GM23338 (cell line): Measurements from ENCODE around the gene TRAPPC14. TPM values are rescaled to one million over a fixed set of nuclear protein-coding genes. Genes with fewer than 3 reads are reported as not detected.

Experiments used
- ATAC-seq: fragments of 200-7000 bp; cut with Tn5 transposase; 3 replicates; pipeline ENCODE4 v1.9.1; 2020
- DNase-seq: peaks from one replicate; pipeline ENCODE4 v3.0.0-alpha.2; 2015; ENCODE audit warnings: low spot score
- H2AFZ ChIP-seq: fragments of 200-600 bp; sonication (generic); 2 replicates; pipeline ENCODE4 v1.8.0; 2016; ENCODE audit warnings: antibody characterized with exemption, mild to moderate bottlenecking, moderate library complexity
- H3F3A ChIP-seq: fragments of 200-600 bp; sonication (generic); replicated peaks from 2 replicates; pipeline ENCODE4 v1.8.0; 2017; ENCODE audit warnings: antibody characterized with exemption, mixed run types, low read depth
- H3K27ac ChIP-seq: fragments of 200-600 bp; sonication (generic); 2 replicates; pipeline ENCODE4 v1.6.1; 2016; ENCODE audit warnings: low read depth
- H3K27me3 ChIP-seq: fragments of 200-600 bp; sonication (generic); 2 replicates; pipeline ENCODE4 v1.8.0; 2016; ENCODE audit warnings: mild to moderate bottlenecking, mixed run types, moderate library complexity; ENCODE audit not compliant: insufficient read depth
- H3K36me3 ChIP-seq: fragments of 200-600 bp; sonication (generic); 2 replicates; pipeline ENCODE4 v1.8.0; 2016; ENCODE audit warnings: mild to moderate bottlenecking; ENCODE audit not compliant: insufficient read depth
- H3K4me1 ChIP-seq: fragments of 200-600 bp; sonication (generic); 2 replicates; pipeline ENCODE4 v1.8.0; 2016; ENCODE audit warnings: mild to moderate bottlenecking, moderate library complexity; ENCODE audit not compliant: insufficient read depth
- H3K4me2 ChIP-seq: fragments of 200-600 bp; sonication (generic); 2 replicates; pipeline ENCODE4 v1.7.1; 2017; ENCODE audit warnings: mixed run types
- H3K4me3 ChIP-seq: fragments of 200-600 bp; sonication (generic); 2 replicates; pipeline ENCODE4 v1.6.1; 2016; ENCODE audit warnings: mixed run types
- H3K79me2 ChIP-seq: fragments of 200-600 bp; sonication (generic); replicated peaks from 2 replicates; pipeline ENCODE4 v1.8.0; 2017; ENCODE audit warnings: mild to moderate bottlenecking; ENCODE audit not compliant: insufficient read depth
- H3K9me2 ChIP-seq: fragments of 200-600 bp; sonication (generic); 2 replicates; pipeline ENCODE4 v1.8.0; 2017; ENCODE audit not compliant: insufficient read depth
- H4K20me1 ChIP-seq: fragments of 200-600 bp; sonication (generic); replicated peaks from 2 replicates; pipeline ENCODE4 v1.8.0; 2017; ENCODE audit warnings: mild to moderate bottlenecking; ENCODE audit not compliant: insufficient read depth
- H3K27ac Mint-ChIP-seq: 2 replicates; pipeline ENCODE4 v1.8.0; 2020; ENCODE audit warnings: inconsistent platforms, mild to moderate bottlenecking, moderate library complexity, mixed read lengths
- H3K27me3 Mint-ChIP-seq: 3 replicates; pipeline ENCODE4 v1.8.0; 2022; ENCODE audit warnings: low read depth, mild to moderate bottlenecking, moderate library complexity, mixed read lengths, inconsistent platforms; ENCODE audit not compliant: insufficient read depth, poor library complexity
- H3K36me3 Mint-ChIP-seq: 3 replicates; pipeline ENCODE4 v1.8.0; 2021; ENCODE audit warnings: low read depth, mild to moderate bottlenecking, inconsistent platforms, moderate library complexity, mixed read lengths
- H3K4me1 Mint-ChIP-seq: 3 replicates; pipeline ENCODE4 v1.8.0; 2020; ENCODE audit warnings: mild to moderate bottlenecking, inconsistent platforms, mixed read lengths
- H3K4me3 Mint-ChIP-seq: 3 replicates; pipeline ENCODE4 v1.8.0; 2021; ENCODE audit warnings: moderate library complexity, mild to moderate bottlenecking, inconsistent platforms, mixed read lengths
- H3K9me3 Mint-ChIP-seq: 3 replicates; pipeline ENCODE4 v1.8.0; 2020; ENCODE audit warnings: moderate library complexity, mild to moderate bottlenecking, inconsistent platforms, mixed read lengths
- CREB1 ChIP-seq: fragments of 250-450 bp; sonication (Bioruptor Pico); IDR thresholded peaks from 2 replicates; pipeline ENCODE4 v1.5.0; 2020; ENCODE audit warnings: low read depth, mild to moderate bottlenecking, moderate library complexity
- EZH2phosphoT487 ChIP-seq: fragments of 200-600 bp; sonication (generic); IDR thresholded peaks from one replicate; pipeline ENCODE4 v1.8.1; 2018; ENCODE audit warnings: antibody characterized with exemption; ENCODE audit not compliant: unreplicated experiment
- JUNB ChIP-seq: IDR thresholded peaks from one replicate; pipeline ENCODE4 v1.6.1; 2016; ENCODE audit warnings: antibody characterized with exemption; ENCODE audit not compliant: unreplicated experiment
- NANOG ChIP-seq: IDR thresholded peaks from 2 replicates; pipeline ENCODE4 v1.6.1; 2016; ENCODE audit warnings: antibody characterized with exemption, borderline replicate concordance
- POLR2AphosphoS5 ChIP-seq: IDR thresholded peaks from 2 replicates; pipeline ENCODE4 v1.6.1; 2016; ENCODE audit warnings: antibody characterized with exemption, low read depth
- STAT1 ChIP-seq: IDR thresholded peaks from one replicate; pipeline ENCODE4 v1.6.1; 2016; ENCODE audit warnings: antibody characterized with exemption; ENCODE audit not compliant: unreplicated experiment
- ZNF114 ChIP-seq: fragments of 250-450 bp; sonication (Bioruptor Pico); IDR thresholded peaks from 2 replicates; pipeline ENCODE4 v1.5.0; 2020; ENCODE audit warnings: mild to moderate bottlenecking, moderate library complexity
- ZNF331 ChIP-seq: fragments of 250-450 bp; sonication (Bioruptor Pico); IDR thresholded peaks from 2 replicates; pipeline ENCODE4 v1.5.0; 2020; ENCODE audit warnings: low read depth, mild to moderate bottlenecking, moderate library complexity
- polyA plus RNA-seq: library from polyadenylated mRNA; unstranded; fragments of >200 nt; fragmentation: Nextera tagmentation; extraction: Ambion mirVana; gene quantifications from 2 replicates; pipeline ENCODE4 v1.2.1, GENCODE V29; 2016
- total RNA-seq: library from RNA; depleted of rRNA; stranded (reverse); fragments of >200 nt; shearing (Covaris generic); gene quantifications from 2 replicates; pipeline ENCODE4 v1.2.3, GENCODE V29; 2014
- TF ChIP-seq, protein P1 (sequence below): IDR thresholded peaks from 2 replicates; pipeline ENCODE4 v1.6.1; 2016; ENCODE audit warnings: antibody characterized with exemption
- TF ChIP-seq, protein P2 (sequence below), 2 experiments: fragments of 200-600 bp in 1 of 2; sonication (generic) in 1 of 2; conservative IDR thresholded peaks; 2 replicates each; pipeline versions ENCODE4 v1.5.1 to v1.6.1; 2016 to 2017; ENCODE audit warnings: antibody characterized with exemption in 2 of 2, low read depth in 2 of 2, mild to moderate bottlenecking in 2 of 2, moderate library complexity in 1 of 2
- TF ChIP-seq, protein P3 (sequence below): IDR thresholded peaks from one replicate; pipeline ENCODE4 v1.6.1; 2018; ENCODE audit warnings: antibody characterized with exemption; ENCODE audit not compliant: unreplicated experiment

Gene TRAPPC14
- total and polyA plus RNA-seq, 2 experiments from 2014 or later: 9.3 to 15.7 TPM

DNA sequence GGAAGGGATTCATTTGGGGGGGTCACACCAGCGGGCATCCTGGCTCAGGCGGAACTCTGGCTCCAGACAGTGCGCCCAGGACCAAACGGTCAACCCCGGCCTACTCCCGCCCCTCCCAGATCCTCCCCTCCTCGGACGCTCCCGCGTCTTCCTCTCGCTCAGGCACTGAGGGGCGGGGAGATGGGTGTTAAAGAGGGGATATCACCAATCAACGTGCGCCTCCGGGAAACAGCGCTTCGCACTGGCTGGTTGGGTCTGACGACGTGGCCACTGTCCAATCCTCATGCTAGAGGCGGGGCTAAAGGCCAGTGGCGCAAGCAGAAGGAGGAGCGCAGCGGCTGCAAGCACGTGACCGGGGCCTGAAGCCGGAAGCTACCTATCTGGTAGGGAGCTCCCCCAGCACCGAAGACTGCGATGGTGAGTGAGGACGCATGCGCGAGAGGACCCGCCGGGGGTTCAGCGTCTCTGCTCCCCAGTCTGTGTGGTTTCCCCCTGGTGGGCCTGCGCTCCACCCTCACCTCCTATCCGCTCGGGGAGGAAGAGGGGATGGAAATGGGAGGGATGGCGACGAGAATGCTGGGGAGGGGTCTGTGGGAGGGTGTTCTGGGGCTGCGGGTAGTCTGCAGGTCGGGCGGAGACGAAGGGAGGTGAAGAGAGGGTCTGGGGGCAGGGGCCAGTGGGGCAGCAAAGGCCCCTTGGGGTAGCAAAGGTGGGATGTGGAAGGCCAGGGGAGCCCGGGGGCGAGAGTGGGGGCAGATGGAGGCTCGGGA is 9.8 kb downstream of the TRAPPC14 start, which contains the start of gene LAMTOR4:
Gene LAMTOR4 (plus strand): TSS at position 360 of the 770 bp plus-strand sequence. CDS start 55 bp downstream, at position 415.
- Histone ChIP-seq H2AFZ (peak within 1 kb of the TSS; percentile 80), H3K9me2 (no peaks in the 10 kb centered on the region), H3F3A (peaks cover 18% of the 10 kb centered on the region), H3K79me2 (peaks cover 29% of the 10 kb centered on the region), H3K27me3 (no peaks in the 10 kb centered on the region), H3K27ac (peak within 1 kb of the TSS; percentile 91), H3K4me1 (peaks cover 22% of the 10 kb centered on the region), H3K4me3 (peak within 1 kb of the TSS; percentile 97), H3K36me3 (no peaks in the 10 kb centered on the region), H3K4me2 (peak within 1 kb of the TSS; percentile 89), H4K20me1 (peaks cover 10% of the 10 kb centered on the region)
- Mint-ChIP-seq H3K9me3 (peaks cover 4% of the 10 kb centered on the region; the same call in 1 of the 3 replicates), H3K4me3 (peak within 1 kb of the TSS; percentile 95), H3K36me3 (peaks cover 30% of the 10 kb centered on the region), H3K4me1 (peaks cover 25% of the 10 kb centered on the region), H3K27me3 (peaks cover 17% of the 10 kb centered on the region), H3K27ac (peak within 1 kb of the TSS; percentile 90)
- peak; percentile 94 for TF ChIP-seq POLR2AphosphoS5
- TF ChIP-seq, protein P1, sequence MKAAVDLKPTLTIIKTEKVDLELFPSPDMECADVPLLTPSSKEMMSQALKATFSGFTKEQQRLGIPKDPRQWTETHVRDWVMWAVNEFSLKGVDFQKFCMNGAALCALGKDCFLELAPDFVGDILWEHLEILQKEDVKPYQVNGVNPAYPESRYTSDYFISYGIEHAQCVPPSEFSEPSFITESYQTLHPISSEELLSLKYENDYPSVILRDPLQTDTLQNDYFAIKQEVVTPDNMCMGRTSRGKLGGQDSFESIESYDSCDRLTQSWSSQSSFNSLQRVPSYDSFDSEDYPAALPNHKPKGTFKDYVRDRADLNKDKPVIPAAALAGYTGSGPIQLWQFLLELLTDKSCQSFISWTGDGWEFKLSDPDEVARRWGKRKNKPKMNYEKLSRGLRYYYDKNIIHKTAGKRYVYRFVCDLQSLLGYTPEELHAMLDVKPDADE: no peak; the same call in 1 of the 2 replicates
- TF ChIP-seq CREB1 (CRISPR knock-in tag): peak; percentile 76
- no peak for TF ChIP-seq JUNB
- TF ChIP-seq, protein P2, sequence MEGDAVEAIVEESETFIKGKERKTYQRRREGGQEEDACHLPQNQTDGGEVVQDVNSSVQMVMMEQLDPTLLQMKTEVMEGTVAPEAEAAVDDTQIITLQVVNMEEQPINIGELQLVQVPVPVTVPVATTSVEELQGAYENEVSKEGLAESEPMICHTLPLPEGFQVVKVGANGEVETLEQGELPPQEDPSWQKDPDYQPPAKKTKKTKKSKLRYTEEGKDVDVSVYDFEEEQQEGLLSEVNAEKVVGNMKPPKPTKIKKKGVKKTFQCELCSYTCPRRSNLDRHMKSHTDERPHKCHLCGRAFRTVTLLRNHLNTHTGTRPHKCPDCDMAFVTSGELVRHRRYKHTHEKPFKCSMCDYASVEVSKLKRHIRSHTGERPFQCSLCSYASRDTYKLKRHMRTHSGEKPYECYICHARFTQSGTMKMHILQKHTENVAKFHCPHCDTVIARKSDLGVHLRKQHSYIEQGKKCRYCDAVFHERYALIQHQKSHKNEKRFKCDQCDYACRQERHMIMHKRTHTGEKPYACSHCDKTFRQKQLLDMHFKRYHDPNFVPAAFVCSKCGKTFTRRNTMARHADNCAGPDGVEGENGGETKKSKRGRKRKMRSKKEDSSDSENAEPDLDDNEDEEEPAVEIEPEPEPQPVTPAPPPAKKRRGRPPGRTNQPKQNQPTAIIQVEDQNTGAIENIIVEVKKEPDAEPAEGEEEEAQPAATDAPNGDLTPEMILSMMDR (conservative IDR thresholded peaks at IDR 0.05; ENCODE audit: low read depth in 2 of 2): peak in 1 of 2 experiments; percentile 23; a peak in 2 of 4 replicates
- TF ChIP-seq STAT1: no peak
- TF ChIP-seq ZNF331: no peak
- no peak for TF ChIP-seq EZH2phosphoT487
- peak; percentile 96 for ATAC-seq
- peak; percentile 100 for DNase-seq

DNA sequence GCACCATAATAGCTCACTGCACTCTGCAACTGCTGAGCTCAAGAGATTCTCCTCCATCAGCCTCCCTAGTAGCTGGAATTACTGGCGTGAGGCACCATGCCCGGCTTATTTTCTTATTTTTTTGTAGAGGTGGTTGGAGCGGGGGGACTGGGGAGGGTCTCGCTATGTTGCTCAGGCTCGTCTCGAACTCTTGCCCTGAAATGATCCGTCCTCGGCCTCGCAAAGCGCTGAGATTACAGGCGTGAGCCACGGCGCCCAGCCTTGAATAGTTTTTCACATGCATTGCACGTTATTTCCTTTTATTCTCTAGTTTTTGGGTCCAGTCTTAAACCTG is 10.3 kb downstream of the TRAPPC14 start:
- peak overlapping the region; percentile 90 for H3K27ac Mint-ChIP-seq
- Histone ChIP-seq H2AFZ (peak overlapping the region; percentile 20), H4K20me1 (peaks cover 10% of the 10 kb centered on the region), H3K4me1 (peaks cover 22% of the 10 kb centered on the region), H3K4me2 (peak overlapping the region; percentile 70), H3K36me3 (no peaks in the 10 kb centered on the region), H3K4me3 (peak overlapping the region; percentile 39), H3K79me2 (peaks cover 29% of the 10 kb centered on the region), H3K9me2 (no peaks in the 10 kb centered on the region), H3K27ac (no peak overlapping the region), H3K27me3 (no peaks in the 10 kb centered on the region), H3F3A (peaks cover 18% of the 10 kb centered on the region)
- H3K27me3 Mint-ChIP-seq: peaks cover 13% of the 10 kb centered on the region
- TF ChIP-seq, protein P1: no peak
- TF ChIP-seq ZNF114 (CRISPR knock-in tag) (no peak), POLR2AphosphoS5 (no peak), ZNF331 (no peak), NANOG (no peak), JUNB (no peak), STAT1 (no peak)
- TF ChIP-seq, protein P3, sequence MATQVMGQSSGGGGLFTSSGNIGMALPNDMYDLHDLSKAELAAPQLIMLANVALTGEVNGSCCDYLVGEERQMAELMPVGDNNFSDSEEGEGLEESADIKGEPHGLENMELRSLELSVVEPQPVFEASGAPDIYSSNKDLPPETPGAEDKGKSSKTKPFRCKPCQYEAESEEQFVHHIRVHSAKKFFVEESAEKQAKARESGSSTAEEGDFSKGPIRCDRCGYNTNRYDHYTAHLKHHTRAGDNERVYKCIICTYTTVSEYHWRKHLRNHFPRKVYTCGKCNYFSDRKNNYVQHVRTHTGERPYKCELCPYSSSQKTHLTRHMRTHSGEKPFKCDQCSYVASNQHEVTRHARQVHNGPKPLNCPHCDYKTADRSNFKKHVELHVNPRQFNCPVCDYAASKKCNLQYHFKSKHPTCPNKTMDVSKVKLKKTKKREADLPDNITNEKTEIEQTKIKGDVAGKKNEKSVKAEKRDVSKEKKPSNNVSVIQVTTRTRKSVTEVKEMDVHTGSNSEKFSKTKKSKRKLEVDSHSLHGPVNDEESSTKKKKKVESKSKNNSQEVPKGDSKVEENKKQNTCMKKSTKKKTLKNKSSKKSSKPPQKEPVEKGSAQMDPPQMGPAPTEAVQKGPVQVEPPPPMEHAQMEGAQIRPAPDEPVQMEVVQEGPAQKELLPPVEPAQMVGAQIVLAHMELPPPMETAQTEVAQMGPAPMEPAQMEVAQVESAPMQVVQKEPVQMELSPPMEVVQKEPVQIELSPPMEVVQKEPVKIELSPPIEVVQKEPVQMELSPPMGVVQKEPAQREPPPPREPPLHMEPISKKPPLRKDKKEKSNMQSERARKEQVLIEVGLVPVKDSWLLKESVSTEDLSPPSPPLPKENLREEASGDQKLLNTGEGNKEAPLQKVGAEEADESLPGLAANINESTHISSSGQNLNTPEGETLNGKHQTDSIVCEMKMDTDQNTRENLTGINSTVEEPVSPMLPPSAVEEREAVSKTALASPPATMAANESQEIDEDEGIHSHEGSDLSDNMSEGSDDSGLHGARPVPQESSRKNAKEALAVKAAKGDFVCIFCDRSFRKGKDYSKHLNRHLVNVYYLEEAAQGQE: no peak
- H3K9me3 Mint-ChIP-seq: peaks cover 4% of the 10 kb centered on the region; the same call in 1 of the 3 replicates
- H3K4me3 Mint-ChIP-seq: peak overlapping the region; percentile 95
- peaks cover 25% of the 10 kb centered on the region for H3K4me1 Mint-ChIP-seq
- ATAC-seq: no peak; the same call in 2 of the 3 replicates
- H3K36me3 Mint-ChIP-seq: peaks cover 24% of the 10 kb centered on the region
- DNase-seq: no peak
